Hippocampal formation (tissue), 2 donors: ENCODE measurements around the gene SRP72.
"Not testable (repeated sequence)": the region's sequence is repeated elsewhere in the genome, so short reads cannot be mapped to it uniquely, and the experiment has no call there.

Experiments
- DNase-seq, 2 donors: peaks; one replicate each; lab custom pipeline; 2025; lab: John Stamatoyannopoulos, UW

The SRP72 gene, protein sequence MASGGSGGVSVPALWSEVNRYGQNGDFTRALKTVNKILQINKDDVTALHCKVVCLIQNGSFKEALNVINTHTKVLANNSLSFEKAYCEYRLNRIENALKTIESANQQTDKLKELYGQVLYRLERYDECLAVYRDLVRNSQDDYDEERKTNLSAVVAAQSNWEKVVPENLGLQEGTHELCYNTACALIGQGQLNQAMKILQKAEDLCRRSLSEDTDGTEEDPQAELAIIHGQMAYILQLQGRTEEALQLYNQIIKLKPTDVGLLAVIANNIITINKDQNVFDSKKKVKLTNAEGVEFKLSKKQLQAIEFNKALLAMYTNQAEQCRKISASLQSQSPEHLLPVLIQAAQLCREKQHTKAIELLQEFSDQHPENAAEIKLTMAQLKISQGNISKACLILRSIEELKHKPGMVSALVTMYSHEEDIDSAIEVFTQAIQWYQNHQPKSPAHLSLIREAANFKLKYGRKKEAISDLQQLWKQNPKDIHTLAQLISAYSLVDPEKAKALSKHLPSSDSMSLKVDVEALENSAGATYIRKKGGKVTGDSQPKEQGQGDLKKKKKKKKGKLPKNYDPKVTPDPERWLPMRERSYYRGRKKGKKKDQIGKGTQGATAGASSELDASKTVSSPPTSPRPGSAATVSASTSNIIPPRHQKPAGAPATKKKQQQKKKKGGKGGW

DNA sequence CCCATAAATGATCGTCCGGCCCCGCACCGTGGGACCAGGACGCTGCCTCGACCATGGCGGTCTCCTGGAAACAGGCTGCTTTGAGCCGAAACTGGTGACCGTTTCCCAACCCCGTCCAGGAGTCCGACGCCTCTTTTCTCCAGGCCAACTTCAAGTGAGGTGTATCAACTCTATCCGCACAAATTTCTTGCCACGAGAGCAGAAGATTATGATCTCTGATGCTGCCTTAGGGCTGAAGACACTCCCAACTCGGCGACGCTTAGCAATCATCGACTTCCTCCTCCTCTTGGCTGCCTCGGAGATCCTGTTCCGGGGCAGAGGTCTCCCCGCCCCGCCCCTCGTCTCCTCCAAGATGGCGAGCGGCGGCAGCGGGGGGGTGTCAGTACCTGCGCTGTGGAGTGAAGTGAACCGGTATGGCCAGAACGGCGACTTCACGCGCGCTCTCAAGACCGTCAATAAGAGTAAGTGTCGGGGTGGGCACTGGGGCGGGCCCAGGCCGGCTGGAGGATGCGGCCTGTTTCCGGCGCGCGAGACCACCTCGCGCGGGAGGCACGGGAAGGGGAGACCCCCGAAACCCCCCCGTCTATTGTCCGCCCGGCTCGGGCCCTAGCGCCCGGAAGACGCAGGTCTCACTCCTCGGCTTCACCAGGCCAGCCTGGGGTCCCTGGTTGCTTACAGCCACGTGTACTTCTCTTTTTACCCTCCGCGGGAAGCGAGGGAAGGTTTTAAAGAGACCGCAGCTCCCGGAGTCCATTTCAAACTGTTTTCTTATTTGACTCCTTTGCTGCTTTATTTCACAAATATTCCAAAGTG, at the start of gene SRP72:
Gene SRP72 (plus strand): TSS at position 334 of the 813 bp plus-strand sequence. CDS start 19 bp downstream, at position 353.
- DNase-seq, result peak; percentile 87 to 92

DNA sequence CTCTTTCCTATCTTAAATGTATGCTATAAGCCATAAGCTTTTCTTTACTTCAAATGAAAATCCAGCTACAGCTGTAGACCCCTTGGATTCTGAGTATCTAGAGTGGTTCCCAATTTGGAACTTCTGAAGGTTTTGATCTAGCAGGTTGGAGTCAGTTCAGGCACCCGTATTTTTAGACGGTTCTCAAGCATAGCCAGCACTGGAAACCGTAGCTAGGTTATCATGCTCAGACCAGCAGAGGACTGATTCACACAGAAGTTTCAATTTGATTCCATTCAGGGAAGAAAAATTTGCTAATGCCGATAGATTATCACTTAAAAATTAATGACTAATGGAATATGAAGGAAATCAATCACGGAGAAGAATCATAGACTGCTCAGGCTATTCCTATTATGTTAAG, 43.2 kb upstream of the SRP72 start:
- no peak for DNase-seq

DNA sequence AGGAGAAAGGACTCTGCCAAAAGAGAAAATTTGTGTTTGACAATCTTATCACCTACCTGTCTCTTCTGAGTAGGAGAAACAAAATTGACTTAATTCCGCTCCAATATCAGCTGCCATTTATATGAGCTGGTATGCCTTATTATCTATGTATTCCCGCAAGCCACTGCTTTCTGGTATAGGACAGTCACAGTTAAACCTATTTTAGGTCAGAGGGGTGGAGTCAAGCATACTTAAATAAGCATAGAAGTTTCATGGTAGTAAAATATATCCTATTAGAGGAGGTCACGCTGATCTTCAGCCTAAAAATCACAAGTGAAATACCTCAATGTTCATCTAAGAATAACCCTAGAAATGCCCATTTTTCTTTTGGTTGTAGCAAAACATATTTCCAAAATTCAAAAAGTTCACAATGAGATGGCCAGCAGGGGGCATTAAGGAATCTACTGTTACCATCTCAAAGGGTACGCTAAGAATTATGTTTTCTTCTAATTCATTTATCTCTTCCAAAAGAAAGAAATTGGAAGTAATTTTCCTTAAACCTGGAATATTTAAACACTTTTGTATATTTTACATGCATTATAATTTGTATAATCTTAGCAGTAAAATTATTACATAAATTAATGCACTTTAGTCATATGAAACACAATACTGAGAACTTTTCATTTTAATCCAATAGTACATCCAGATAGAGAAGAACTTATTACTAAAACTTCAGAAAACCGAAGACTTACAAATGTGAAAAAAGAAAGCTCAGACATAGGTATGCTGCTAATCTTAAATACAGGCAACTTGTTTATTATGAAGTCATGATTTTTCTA, 42.5 kb upstream of the SRP72 start:
- peak in 1 of 2 donors; percentile 54 for DNase-seq

DNA sequence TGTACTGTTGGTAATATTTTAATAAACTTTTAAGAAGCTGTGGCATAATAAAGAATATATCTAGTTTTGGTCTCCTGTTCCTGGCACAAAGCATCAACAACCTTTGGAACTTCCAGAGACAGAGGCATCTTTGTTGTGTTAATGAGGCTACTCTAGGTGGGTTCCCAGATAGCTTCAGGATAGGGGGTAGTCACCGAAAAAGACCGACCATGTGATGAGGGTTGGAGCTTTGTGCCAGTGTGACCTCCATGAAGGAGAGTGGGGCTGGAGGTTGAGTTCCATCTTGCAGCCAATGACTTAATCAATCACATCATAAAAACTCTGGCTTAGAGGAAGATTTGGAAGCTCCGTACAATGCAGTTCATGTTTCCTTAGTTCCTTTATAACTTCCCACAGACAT, 41.9 kb upstream of the SRP72 start:
- no peak for DNase-seq

DNA sequence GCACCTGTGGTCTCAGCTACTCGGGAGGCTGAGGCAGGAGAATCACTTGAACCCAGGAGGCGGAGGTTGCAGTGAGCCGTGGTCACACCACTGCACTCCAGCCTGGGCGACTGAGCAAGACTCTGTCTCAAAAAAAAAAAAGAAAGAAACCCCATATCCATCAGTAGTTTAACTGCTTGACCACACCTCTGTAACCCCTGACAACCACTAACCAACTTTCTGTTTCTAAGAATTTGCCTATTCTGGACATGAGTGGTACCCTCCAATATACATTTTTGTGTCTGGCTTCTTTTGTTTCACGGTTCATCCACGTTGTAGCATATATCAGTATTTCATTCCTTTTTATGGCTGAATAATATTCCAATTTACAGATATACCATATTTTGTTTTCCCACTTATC, 41.1 kb upstream of the SRP72 start:
- no peak for DNase-seq

DNA sequence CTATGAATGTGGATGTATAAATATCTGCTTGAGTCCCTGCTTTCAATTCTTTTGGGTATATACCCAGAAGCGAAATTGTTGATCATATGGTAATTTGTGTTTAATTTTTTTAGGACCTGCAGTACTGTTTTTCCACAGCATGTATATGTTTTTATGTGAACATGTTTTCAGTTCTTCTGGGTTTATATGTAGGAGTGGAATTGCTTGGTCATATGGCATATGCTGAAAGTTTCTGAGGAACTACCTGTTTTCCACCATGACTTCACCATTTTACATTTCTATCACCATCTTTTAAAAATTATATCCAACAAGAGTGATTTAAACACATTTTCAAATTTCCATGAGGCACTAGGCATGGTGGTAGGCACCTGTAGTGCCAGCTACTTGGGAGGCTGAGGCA, 40.2 kb upstream of the SRP72 start:
- no peak for DNase-seq

DNA sequence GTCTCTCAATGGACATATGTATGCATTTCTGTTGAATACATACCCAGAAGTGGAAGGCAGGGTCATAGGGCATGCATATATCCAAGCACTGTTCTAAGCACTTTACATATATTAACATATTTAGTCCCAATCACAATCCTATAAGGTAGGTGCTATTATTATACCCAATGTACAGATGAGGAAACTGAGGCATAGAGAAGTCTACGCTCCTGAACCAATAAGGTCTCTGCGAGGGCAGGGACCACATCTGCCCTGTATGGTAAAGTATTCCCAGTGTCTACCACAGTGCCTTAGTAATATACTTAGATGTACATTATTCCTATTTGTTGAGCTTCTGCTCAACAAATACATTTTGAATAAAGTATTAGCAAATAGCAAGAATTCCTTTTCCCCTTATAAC, 37.2 kb upstream of the SRP72 start:
- DNase-seq, result no peak

DNA sequence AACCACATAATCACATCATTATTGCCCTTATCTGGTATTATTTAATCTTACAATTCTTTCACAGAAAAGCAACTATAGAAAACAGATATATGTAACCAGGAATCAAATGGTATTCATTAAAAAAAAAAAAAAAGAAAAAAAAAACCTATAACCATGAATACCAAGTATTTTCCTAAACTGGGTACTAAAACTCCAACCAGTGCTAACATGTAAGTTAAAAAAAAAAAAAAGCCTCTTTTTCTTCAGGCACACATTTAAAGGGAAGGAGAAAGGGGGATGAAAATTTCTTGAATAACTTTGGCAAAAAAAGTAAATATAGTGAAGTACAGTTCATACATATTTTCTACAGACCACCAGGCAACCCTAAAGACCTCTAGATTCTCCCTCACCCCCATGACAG, 34.1 kb upstream of the SRP72 start:
- no peak for DNase-seq

DNA sequence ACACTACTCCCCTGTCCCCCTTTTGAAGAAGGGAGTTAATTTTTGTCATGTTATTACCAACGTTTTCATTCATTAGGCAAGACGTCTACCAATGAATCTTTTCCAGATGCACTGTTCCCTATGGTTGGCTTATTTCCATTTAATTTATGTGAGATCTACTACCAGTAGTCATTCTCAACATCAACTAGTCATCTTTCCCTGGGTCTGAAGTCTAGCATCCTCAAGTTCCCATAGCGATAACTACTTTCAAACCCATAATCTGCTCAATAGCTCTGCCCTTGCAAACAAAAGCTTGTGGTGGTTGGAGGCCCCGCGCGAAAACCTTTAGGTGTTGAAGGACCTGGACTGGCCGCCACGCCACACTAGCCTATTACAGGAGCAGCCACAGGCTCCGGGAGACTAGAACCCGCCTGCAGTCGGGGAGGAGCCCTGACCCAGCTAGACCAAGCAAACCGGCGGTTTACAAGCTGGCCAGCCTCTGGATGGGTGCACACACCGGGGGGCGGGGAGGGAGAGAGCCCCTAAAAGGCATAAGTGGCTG, 32.7 kb upstream of the SRP72 start:
- no peak for DNase-seq

DNA sequence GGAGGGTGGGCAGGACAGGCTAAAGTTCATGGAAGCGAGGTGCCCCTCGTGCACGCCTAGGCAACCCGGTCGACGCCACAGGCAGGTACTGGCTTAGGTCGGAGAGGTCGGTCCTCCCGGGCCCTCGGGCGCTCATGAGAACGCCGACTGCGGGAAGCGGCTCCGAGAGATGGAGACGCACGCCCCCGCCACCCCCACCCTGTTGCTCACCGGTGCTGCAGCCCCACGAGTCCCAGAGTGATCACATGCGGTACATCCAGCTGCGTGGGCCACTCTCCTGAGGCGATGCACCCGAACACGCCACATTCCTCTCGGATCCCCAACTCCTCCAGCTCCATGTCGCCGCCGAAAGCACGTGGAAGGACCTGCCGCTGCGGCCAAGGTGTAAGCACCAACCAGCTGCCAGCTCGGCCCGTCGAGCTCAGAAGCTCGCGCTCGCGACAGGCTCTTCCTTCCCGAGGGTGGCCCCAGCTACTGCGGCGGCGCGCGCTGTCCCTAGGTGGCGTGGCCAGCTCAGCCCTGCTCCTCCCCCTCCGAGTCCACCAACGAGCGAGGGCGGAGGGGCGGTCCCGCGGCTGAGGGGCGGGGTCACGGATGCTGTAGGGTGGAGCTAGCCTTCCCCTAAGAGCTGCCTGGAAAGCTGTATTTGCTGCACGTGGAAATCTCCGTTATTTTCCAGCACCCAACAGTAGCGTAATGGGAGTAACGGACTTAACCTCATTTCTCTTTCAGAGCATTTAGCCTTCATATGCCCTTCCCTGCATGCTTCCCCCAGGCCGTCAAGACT, 32.1 kb upstream of the SRP72 start, which contains the start of gene PPAT:
Gene PPAT (minus strand): TSS at position 476 of the 787 bp plus-strand sequence. CDS start 138 bp downstream, at position 338.
- DNase-seq, result peak; percentile 92 to 95

DNA sequence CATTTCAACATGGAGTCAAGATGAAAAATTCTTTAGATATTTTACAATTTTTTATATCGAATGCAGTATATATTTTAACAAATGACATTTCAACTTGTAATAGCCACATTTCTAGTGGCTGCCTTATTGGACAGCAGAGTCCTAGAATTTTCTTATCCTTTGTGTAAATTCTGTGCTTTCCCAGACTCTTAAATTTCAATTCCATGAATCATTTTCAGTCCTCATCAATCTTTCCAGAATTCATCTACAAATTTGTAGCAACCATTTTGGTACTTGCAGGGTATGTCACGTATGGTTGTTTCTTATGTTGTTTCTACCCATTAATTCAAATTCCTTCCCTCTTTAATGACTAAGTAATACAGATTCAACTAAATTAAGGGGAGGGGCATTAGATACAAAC, 28.7 kb upstream of the SRP72 start:
- no peak for DNase-seq

DNA sequence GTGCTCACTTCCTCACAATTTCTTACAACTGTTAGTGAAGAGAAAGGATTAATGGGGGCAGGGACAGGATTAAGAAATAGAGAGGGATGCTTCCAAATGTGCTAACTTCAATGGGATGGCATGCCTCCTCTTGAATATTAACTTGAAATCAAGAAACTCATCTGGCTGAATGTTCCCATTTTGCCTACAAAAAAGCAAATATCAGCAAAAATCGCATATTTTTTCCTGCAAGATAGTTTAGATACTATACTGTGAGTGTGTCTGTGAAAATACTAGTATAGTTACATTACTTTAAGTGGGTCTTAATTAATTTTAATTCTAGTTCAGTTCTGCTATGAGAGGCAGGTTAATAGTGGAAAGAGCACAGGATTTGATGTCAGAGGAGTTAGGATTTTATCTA, 26.4 kb upstream of the SRP72 start:
- DNase-seq, result no peak

DNA sequence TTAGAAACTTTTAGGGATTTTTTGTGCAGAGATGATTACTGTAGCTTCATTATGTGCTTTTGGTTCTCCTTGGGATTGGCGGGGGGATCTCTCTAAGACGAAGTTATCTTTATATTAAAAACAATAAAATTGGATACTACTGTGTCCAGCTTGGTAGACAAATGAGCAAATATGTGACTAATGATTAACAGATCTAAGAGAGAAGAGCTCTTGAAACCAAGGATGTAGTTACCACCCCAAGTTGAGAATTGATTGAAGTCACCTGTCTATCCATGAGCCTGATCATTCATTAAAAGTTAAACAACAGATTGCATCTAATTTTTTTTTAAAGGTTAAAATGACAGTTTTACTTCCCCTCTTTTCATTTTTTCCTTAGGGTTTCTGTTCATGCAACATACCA, 22.7 kb upstream of the SRP72 start:
- DNase-seq, result no peak

DNA sequence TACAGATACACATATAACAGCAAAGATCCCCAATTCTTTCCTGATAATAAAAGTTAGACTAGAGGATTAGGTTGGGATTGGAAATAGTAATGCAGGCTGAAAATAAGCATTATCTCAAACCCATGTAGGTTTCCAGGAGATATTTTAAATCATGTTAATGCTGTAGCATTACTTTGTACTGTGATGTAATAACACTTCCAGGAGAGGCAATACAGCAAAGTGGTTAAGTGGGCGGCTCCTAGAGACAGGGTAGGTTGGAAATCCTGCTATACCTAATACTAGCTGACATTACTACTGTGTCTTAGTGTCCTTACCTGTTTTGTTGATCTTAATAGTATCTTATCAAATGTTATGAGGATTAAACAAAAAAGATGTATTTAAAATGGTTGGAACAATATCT, 21.7 kb upstream of the SRP72 start:
- DNase-seq, result no peak

DNA sequence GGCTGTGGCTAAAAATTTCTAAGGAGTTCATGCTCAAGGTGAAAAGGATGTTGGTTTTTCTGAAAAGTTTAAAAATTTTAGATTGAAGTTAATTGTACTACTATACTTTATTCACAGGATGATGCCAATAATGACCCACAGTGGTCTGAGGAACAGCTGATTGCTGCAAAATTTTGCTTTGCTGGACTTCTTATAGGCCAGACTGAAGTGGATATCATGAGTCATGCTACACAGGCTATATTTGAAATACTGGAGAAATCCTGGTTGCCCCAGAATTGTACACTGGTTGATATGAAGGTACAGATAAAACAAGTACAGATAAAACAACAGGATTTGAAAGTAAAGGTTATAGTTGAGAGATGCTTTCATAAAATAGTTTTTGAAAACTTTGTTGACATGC, 19.1 kb upstream of the SRP72 start:
- no peak for DNase-seq

DNA sequence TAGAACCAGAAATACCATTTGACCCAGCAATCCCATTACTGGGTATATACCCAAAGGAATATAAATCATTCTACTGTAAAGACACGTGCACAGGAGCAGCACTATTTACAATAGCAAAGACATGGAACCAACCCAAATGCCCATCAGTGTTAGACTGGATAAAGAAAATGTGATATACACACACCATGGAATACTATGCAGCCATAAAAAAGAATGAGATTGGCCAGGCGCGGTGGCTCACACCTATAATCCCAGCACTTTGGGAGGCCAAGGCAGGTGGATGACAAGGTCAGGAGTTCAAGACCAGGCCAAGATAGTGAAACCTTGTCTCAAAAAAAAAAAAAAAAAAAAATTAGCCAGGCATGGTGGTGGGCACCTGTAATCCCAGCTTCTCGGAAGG, 17.9 kb upstream of the SRP72 start:
- not testable (repeated sequence) for DNase-seq

DNA sequence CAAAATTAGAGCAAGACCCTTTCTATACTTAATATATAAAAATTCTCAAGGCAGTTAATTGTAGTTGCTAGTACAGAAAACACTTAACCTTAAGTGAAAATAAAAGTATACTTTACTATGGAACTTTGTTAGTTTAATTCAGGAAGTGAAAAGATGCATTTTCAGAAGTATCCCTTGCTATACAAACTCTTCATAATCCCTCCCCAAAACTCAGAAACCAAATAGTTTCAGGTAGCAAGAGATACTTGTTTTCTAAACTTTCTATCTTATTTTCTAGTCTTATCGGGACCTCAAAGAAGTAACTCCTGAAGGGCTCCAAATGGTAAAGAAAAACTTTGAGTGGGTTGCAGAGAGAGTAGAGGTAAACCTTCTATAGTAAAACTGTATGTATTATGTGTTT, 17.1 kb upstream of the SRP72 start:
- no peak for DNase-seq

DNA sequence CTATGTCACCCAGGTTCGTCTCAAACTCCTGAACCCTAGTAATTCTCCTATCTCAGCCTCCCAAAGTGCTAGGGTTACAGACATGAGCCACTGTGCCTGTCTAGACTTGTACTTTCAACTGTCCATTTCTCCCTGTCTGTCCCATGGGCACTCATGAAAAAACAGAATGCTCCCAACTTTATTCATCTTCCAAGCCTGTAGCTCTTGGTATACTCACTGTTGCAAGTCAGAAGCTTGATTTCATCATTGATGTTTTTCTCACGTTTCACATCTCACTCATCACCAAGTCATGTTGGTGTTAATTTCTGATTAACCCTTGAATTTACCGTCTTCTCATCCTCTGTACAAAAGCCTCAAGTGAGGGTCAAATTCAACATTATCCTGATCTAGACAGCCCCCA, 7.3 kb upstream of the SRP72 start:
- no peak for DNase-seq

DNA sequence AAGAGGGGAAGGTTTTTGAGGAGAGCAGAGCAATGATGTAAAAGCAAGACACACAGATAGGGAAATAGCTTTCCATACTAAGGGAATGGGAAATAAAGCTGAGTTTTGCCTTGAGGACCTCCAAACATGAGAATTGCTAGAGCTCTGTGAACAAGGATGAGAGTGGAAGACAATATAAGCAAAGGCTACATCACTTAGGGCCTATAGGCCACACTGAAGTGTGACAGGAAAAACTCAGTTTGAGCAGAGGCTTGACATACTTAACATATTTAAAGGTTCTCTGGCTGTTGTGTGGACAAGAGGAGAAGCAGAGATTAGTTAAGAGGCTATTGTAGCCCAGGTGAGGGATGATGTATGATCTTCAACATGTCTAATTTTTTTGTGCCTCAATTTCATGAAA, 5.3 kb upstream of the SRP72 start:
- no peak for DNase-seq

DNA sequence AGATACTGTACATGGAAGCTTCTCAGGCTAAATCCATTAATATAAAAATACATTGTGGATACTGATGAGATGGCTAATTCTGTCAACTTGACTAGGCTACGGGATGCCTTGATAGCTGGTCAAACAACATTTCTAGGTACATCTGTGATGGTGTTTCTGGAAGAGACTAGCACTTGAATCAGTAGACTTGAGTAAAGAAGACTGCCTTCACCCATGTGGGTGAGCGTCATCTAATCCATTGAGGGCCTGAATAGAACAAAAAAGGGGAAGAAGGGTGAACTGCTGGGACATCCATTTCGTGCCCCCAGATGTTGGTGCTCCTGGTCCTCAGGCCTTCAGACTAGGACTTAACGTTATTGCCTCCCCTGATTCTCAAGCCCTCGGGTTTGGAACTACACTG, 3.7 kb upstream of the SRP72 start:
- DNase-seq, result no peak

DNA sequence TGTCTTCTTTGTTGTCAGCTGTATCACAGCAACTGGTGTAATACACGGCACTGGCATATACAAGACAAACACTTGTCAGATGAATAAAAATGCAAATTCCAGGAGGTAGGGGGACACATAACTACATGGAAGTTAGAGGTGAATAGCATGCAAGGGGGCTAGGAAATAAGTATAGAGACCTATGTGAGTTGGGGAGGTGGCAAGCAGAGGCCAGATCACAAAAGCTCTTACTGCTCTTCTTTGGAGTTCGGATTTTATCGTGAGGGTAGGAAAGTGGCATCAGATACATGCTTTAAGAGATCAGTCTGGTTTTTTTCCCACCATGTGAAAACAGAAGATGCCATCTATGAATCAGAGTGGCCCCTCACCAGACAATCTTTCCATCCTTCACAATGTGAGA, 2.8 kb upstream of the SRP72 start:
- DNase-seq, result no peak
